ENCODE results near the gene MNS1. TPM values are rescaled to one million over a fixed set of nuclear protein-coding genes. Genes with fewer than 3 reads are reported as not detected.

MNS1 gene
- total and polyA plus RNA-seq, 9 of the 15 experiments (the other 6 are each of a cell fraction or from before 2014, with no cell fraction given): 1.1 to 10.3 (median 2.5) TPM

- TF ChIP-seq JUND (IDR thresholded peaks at IDR 0.05; ENCODE audit: borderline replicate concordance, low read depth, low read length) (0 out of 2 replicates have a peak, but pooled peaks have one; percentile 6), JUND (tag; IDR thresholded peaks at IDR 0.05; ENCODE audit: borderline replicate concordance, low read depth, low read length) (no peak), MBD2 (IDR thresholded peaks at IDR 0.05; ENCODE audit: borderline replicate concordance, low read depth) (no peak)
Measured at GRCh38 chr15:56428821-56429458, 36.0 kb downstream of the MNS1 start (continued).

- Histone ChIP-seq H3K9me3 (replicated peaks; ENCODE audit: control insufficient read depth, insufficient read depth, low read depth, low read length) (no peaks in the 10 kb centered on the region), H3K27me3 (ENCODE audit: control insufficient read depth in 2 of 2, insufficient read depth in 2 of 2, low read length in 2 of 2) (no peaks in the 10 kb centered on the region), H3K27ac (ENCODE audit: extremely low read depth, low read depth, low read length) (no peak overlapping the region), H3K4me1 (replicated peaks in 1 of 2; ENCODE audit: control insufficient read depth in 2 of 2, insufficient read depth in 2 of 2, low read length in 2 of 2) (no peaks in the 10 kb centered on the region), H3K9me1 (ENCODE audit: control insufficient read depth, insufficient read depth, low read length) (no peaks in the 10 kb centered on the region), H3K79me2 (ENCODE audit: control insufficient read depth, insufficient read depth, low read length) (no peaks in the 10 kb centered on the region), H3K9ac (ENCODE audit: insufficient read depth in 1 of 2, low read depth in 2 of 2, low read length in 2 of 2) (no peak overlapping the region), H4K20me1 (replicated peaks; ENCODE audit: control insufficient read depth, insufficient read depth, low read length) (no peaks in the 10 kb centered on the region), H3K4me2 (ENCODE audit: insufficient read depth, low read length) (no peak overlapping the region), H3K4me3 (no peak overlapping the region), H3K36me3 (ENCODE audit: control insufficient read depth, insufficient read depth, low read length) (no peaks in the 10 kb centered on the region), H2AFZ (ENCODE audit: low read depth, low read length) (no peak overlapping the region)
- 40% methylated on average over 1 of the region's 1 CpG for WGBS (ENCODE audit: insufficient coverage, low coverage, missing lambda C conversion rate)
- no peak for FAIRE-seq
- no peak for DNase-seq (ENCODE audit: extremely low read depth in 1 of 4, low spot score in 3 of 4)
- intact Hi-C loops (cut with micrococcal nuclease): loop anchor here (5.0 to 10.0 kb wide), 3 partner anchors 341 to 779 kb away; no protein-coding TSS in a partner anchor
- POLR2A ChIA-PET: no interaction called here
- CTCF ChIA-PET (ENCODE audit: low intra/inter-chr PET ratio): no interaction called here
- in situ Hi-C loops (cut with MboI): no loop called here
- TF ChIP-seq ZBTB34 (CRISPR knock-in tag; IDR thresholded peaks at IDR 0.05) (no peak), CHD2 (IDR thresholded peaks at IDR 0.05; ENCODE audit: low read depth, low read length) (no peak), ERF (CRISPR knock-in tag; IDR thresholded peaks at IDR 0.05) (no peak), ZNF347 (CRISPR knock-in tag; IDR thresholded peaks at IDR 0.05; ENCODE audit: low read depth) (no peak), ZNF695 (CRISPR knock-in tag; IDR thresholded peaks at IDR 0.05) (no peak), RBM25 (IDR thresholded peaks at IDR 0.05; ENCODE audit: low read depth, low read length, severe bottlenecking) (no peak), U2AF2 (optimal IDR thresholded peaks at IDR 0.05; ENCODE audit: low read depth, low read length) (no peak), ZNF3 (CRISPR knock-in tag; IDR thresholded peaks at IDR 0.05) (no peak), TARDBP (IDR thresholded peaks at IDR 0.05) (no peak), ILK (tag; IDR thresholded peaks at IDR 0.05; ENCODE audit: borderline replicate concordance, low read depth) (no peak), ZNF239 (CRISPR knock-in tag; IDR thresholded peaks at IDR 0.05) (no peak)
- TF ChIP-seq, protein P1, sequence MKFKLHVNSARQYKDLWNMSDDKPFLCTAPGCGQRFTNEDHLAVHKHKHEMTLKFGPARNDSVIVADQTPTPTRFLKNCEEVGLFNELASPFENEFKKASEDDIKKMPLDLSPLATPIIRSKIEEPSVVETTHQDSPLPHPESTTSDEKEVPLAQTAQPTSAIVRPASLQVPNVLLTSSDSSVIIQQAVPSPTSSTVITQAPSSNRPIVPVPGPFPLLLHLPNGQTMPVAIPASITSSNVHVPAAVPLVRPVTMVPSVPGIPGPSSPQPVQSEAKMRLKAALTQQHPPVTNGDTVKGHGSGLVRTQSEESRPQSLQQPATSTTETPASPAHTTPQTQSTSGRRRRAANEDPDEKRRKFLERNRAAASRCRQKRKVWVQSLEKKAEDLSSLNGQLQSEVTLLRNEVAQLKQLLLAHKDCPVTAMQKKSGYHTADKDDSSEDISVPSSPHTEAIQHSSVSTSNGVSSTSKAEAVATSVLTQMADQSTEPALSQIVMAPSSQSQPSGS (CRISPR knock-in tag; IDR thresholded peaks at IDR 0.05): no peak
- no TSS peak for BruUV-seq (replicated peaks)
- ATAC-seq: no peak
Measured at GRCh38 chr15:56425976-56426375, 39.0 kb downstream of the MNS1 start.

Measured in K562 (cell line).